ENCODE results near the gene HOGA1. TPM values are rescaled to one million over a fixed set of nuclear protein-coding genes. Genes with fewer than 3 reads are reported as not detected.

HOGA1 gene
- total and polyA plus RNA-seq, 2 of the 13 experiments (the other 11 are each of a cell fraction or from before 2014, with no cell fraction given): 7.6 to 19.5 TPM

- ATAC-seq (no peak), DNase-seq (ENCODE audit: low spot score) (no peak), FAIRE-seq (no peak)
- H3K9ac ChIP-seq (ENCODE audit: insufficient read depth, low read depth, low read length): no peak overlapping the region
- H3K4me1 ChIP-seq (ENCODE audit: insufficient read depth, low read length): peaks cover 52% of the 10 kb centered on the region
- CTCF ChIA-PET (ENCODE audit: low intra/inter-chr PET ratio, low total read pairs): no interaction called here
- no peaks in the 10 kb centered on the region for H4K20me1 ChIP-seq (ENCODE audit: insufficient read depth, low read length)
- no peaks in the 10 kb centered on the region; a peak in 1 of 5 replicates for H3K36me3 ChIP-seq (replicated peaks in 1 of 2; ENCODE audit: control insufficient read depth in 1 of 2, insufficient read depth in 2 of 2, low read length in 2 of 2)
- H3K27ac ChIP-seq (ENCODE audit: extremely low read length, insufficient read depth, low read length): no peak overlapping the region
- POLR2A ChIA-PET: no interaction called here
- no TSS peak for BruUV-seq (replicated peaks)
- WGBS (ENCODE audit: low lambda C conversion rate): 92% methylated on average over 10 of the region's 15 CpGs
- in situ Hi-C loops (cut with HindIII; ENCODE audit: extremely low pct_ligation_motif_present, low pct_unique_long_range_greater_than_20kb) (no loop called here), intact Hi-C loops (cut with micrococcal nuclease; ENCODE audit: unreplicated experiment) (no loop called here)
- TF ChIP-seq NFKBIZ (CRISPR knock-in tag; IDR thresholded peaks at IDR 0.05) (no peak), ZNF687 (CRISPR knock-in tag; IDR thresholded peaks at IDR 0.05) (peak; percentile 8; the same call in 1 of the 2 replicates)
- H3K27me3 ChIP-seq (ENCODE audit: control insufficient read depth in 1 of 2, insufficient read depth in 2 of 2, low read length in 2 of 2): no peaks in the 10 kb centered on the region
- H3K4me3 ChIP-seq (replicated peaks in 1 of 3; ENCODE audit: insufficient read depth in 1 of 3, low read depth in 2 of 3, low read length in 3 of 3): no peak overlapping the region
- H2AFZ ChIP-seq (ENCODE audit: low read length): no peak overlapping the region
- H3K9me3 ChIP-seq (ENCODE audit: low read length): no peaks in the 10 kb centered on the region
- no peak overlapping the region for H3K4me2 ChIP-seq (ENCODE audit: low read depth, low read length)
- H3K79me2 ChIP-seq (ENCODE audit: insufficient read depth, low read length): peaks cover 3% of the 10 kb centered on the region
Observed at GRCh38 chr10:97590082-97590747, 6.0 kb downstream of the HOGA1 start.

Measured in HepG2 (cell line).